ENCODE data around the gene ITGA2B.

DNA sequence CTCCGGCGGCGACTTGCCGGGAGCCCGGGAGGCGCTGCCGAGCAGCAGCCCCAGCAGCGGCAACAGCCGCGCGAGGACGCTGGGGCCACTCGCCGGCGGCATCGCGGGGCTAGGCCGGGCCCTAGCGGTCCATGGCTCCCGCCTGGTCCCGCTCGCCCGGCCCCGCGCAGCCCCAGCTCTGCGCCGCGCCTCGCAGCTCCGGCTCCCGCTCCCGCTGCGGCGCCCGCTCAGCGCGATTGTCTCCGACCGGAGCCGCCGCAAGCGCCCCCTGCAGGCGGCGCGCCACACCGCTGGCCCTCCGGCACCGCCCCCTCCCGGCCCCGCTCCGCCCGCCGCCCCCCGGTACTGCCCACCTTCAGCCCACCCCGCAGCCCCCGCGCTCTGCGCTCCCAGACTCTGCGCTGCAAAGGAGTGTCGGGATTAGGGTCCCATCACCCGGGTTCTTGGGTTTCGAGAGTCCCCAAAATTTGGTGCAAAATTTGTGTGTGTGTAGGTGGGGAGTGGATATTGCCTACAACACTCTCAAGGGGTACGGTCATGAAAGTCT, 25.8 kb downstream of the ITGA2B start, which contains the start of gene FAM171A2:
- no peak; a peak in 1 of 4 replicates for TF ChIP-seq POLR2A (IDR thresholded peaks at IDR 0.05; ENCODE audit: insufficient read depth in 1 of 2, low read depth in 2 of 2, low read length in 2 of 2)
- TF ChIP-seq PRPF4 (IDR thresholded peaks at IDR 0.05; ENCODE audit: low read depth, low read length, poor library complexity, severe bottlenecking), result no peak
- TF ChIP-seq EP300 (IDR thresholded peaks at IDR 0.05; ENCODE audit: low read depth in 2 of 2, low read length in 2 of 2), result no peak
- TF ChIP-seq EP300 (CRISPR knock-in tag; IDR thresholded peaks at IDR 0.05; ENCODE audit: borderline replicate concordance), result no peak
- TF ChIP-seq YY1 (IDR thresholded peaks at IDR 0.05; ENCODE audit: insufficient read depth, insufficient replicate concordance, low read depth, low read length), result peak; percentile 77
- TF ChIP-seq ZSCAN31 (CRISPR knock-in tag; IDR thresholded peaks at IDR 0.05; ENCODE audit: low read depth), result no peak
- no peak for TF ChIP-seq MEIS1 (CRISPR knock-in tag; IDR thresholded peaks at IDR 0.05; ENCODE audit: borderline replicate concordance)
- no peak for TF ChIP-seq AFF4 (CRISPR knock-in tag; IDR thresholded peaks at IDR 0.05)
